Measurements from ENCODE around the gene P2RX3.

DNA sequence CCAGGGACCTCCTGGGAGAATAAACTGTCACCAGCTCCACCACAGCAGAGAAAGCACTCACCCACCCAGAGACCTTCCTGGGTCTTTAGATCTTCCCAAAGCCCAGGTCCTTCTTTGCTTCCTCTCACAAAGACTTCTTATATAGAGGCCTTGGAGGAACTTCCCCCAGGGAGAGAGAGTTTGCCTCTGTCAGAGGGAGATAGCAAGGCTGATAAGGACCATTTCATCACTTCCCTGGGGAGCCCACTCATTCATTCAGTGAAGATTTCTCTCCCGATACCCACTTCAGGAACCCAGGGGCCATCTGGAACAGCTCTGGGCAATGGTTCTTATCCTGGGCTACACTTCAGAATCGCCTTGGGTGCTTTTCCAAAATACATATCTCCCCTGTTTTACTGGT, 52.4 kb downstream of the P2RX3 start, which contains the start of gene PRG2:
- TF ChIP-seq, protein P1, sequence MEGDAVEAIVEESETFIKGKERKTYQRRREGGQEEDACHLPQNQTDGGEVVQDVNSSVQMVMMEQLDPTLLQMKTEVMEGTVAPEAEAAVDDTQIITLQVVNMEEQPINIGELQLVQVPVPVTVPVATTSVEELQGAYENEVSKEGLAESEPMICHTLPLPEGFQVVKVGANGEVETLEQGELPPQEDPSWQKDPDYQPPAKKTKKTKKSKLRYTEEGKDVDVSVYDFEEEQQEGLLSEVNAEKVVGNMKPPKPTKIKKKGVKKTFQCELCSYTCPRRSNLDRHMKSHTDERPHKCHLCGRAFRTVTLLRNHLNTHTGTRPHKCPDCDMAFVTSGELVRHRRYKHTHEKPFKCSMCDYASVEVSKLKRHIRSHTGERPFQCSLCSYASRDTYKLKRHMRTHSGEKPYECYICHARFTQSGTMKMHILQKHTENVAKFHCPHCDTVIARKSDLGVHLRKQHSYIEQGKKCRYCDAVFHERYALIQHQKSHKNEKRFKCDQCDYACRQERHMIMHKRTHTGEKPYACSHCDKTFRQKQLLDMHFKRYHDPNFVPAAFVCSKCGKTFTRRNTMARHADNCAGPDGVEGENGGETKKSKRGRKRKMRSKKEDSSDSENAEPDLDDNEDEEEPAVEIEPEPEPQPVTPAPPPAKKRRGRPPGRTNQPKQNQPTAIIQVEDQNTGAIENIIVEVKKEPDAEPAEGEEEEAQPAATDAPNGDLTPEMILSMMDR (conservative IDR thresholded peaks at IDR 0.05) = no peak
- no peak for TF ChIP-seq EZH2 (IDR thresholded peaks at IDR 0.05; ENCODE audit: low read depth)

Data from PC-9 (cell line).